PC-9 (cell line): ENCODE measurements around the gene CES2.

Experiments
- CTCF ChIP-seq: fragments of 200-600 bp; sonication (generic); conservative IDR thresholded peaks from 2 replicates; pipeline ENCODE4 v1.6.1; 2017; ENCODE audit warnings: mixed run types, antibody characterized with exemption, mild to moderate bottlenecking, moderate library complexity
- EZH2 ChIP-seq: fragments of 200-600 bp; sonication (generic); IDR thresholded peaks from 2 replicates; pipeline ENCODE4 v1.8.0; 2017; ENCODE audit warnings: antibody characterized with exemption, low read depth

GRCh38 chr16:66936462-66936861 lies 1.1 kb downstream of the CES2 start:
- TF ChIP-seq EZH2: no peak
- TF ChIP-seq CTCF: no peak
